NCI-H146 treated with DMSO at 0.1 percent for 48 hours (cell line): Measurements from ENCODE around the gene GPR160.
"Not testable (repeated sequence)": the region's sequence is repeated elsewhere in the genome, so short reads cannot be mapped to it uniquely, and the experiment has no call there.

ENCODE experiments used
- DNase-seq: peaks from one replicate; lab custom pipeline; 2025; ENCODE audit not compliant: unreplicated experiment; lab: John Stamatoyannopoulos, UW

The GPR160 gene

GRCh38 chr3:170037463-170038433 is at the start of gene GPR160:
TSS of gene GPR160 (plus strand) at chr3:170037995. CDS start at chr3:170083973, 45,978 bp downstream.
- peak; percentile 93 for DNase-seq

- DNase-seq = no peak
Observed at GRCh38 chr3:169990431-169990830, 47.4 kb upstream of the GPR160 start.

GRCh38 chr3:169992156-169992555 is 45.6 kb upstream of the GPR160 start:
- no peak for DNase-seq

- no peak for DNase-seq
Observed at GRCh38 chr3:169992781-169993180, 45.0 kb upstream of the GPR160 start.

GRCh38 chr3:169993761-169994160 is 44.0 kb upstream of the GPR160 start:
- DNase-seq = no peak

- DNase-seq = no peak
Observed at GRCh38 chr3:169996063-169996462, 41.7 kb upstream of the GPR160 start.

- no peak for DNase-seq
Observed at GRCh38 chr3:169998668-169999131, 39.1 kb upstream of the GPR160 start.

GRCh38 chr3:169999433-169999832 is 38.4 kb upstream of the GPR160 start:
- no peak for DNase-seq

GRCh38 chr3:170000051-170000450 is 37.7 kb upstream of the GPR160 start:
- no peak for DNase-seq

- no peak for DNase-seq
Observed at GRCh38 chr3:170002231-170002630, 35.6 kb upstream of the GPR160 start.

- DNase-seq = no peak
Observed at GRCh38 chr3:170002879-170003278, 34.9 kb upstream of the GPR160 start.

GRCh38 chr3:170003881-170004356 is 33.9 kb upstream of the GPR160 start:
- no peak for DNase-seq

- DNase-seq = no peak
Observed at GRCh38 chr3:170007031-170007663, 30.6 kb upstream of the GPR160 start.

- no peak for DNase-seq
Observed at GRCh38 chr3:170010498-170010897, 27.3 kb upstream of the GPR160 start.

GRCh38 chr3:170012683-170013400 is 25.0 kb upstream of the GPR160 start:
- DNase-seq = peak; percentile 71

- no peak for DNase-seq
Observed at GRCh38 chr3:170016057-170016456, 21.7 kb upstream of the GPR160 start.

GRCh38 chr3:170019306-170019705 is 18.5 kb upstream of the GPR160 start:
- DNase-seq = not testable (repeated sequence)

GRCh38 chr3:170021083-170021482 is 16.7 kb upstream of the GPR160 start:
- no peak for DNase-seq

- DNase-seq = no peak
Observed at GRCh38 chr3:170022336-170022735, 15.5 kb upstream of the GPR160 start.

- no peak for DNase-seq
Observed at GRCh38 chr3:170023165-170023564, 14.6 kb upstream of the GPR160 start.

GRCh38 chr3:170024581-170024980 is 13.2 kb upstream of the GPR160 start:
- DNase-seq = no peak
